ENCODE data around the gene OR6S1. TPM values are rescaled to one million over a fixed set of nuclear protein-coding genes. Genes with fewer than 3 reads are reported as not detected.

OR6S1 gene
- total and polyA plus RNA-seq, 10 of the 15 experiments (the other 5 are each of a cell fraction or from before 2014, with no cell fraction given) = 0.22 to 0.67 (median 0.43) TPM; not detected in 4

DNA sequence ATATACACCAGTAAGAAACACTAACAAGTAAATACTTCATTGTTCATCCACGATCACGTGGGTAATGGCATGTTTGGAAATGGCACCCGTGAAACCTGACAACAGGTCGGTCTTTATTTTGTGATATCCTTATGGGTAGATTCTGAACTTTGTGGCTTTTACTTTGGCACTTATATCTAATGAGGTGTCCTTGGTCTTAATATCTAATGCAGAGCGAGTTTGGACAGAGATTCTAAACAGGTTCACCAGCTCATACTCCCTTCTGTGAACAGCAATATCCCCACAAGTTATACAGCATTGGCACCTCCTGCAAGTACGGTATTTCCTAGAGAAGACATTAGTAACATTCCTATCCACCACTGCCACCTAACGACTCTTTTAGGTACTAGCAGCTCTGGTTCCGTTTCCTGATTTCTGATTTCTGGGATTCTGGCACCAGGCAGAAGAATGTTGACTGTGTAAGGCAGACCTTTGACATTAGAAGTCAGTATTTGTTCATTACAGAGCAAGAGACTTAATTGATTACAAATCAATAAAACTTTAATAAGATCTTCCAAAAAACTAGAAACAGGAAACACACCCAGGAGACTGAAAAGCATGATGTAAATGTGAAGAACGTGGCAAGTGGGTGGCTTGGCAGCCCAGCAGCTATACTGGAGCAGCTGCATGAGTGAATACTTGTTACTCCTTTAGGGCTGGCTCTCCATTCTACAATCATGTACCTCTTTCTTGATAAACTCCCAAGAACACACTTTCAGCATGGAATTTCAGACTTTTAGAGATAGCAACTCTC, 49.6 kb upstream of the OR6S1 start:
- FAIRE-seq (peak; percentile 98), DNase-seq (ENCODE audit: low read depth, low spot score) (peak; percentile 44), ATAC-seq (peak; percentile 95)
- no peaks in the 10 kb centered on the region for H3K27me3 ChIP-seq (replicated peaks in 1 of 2; ENCODE audit: control insufficient read depth in 2 of 2, insufficient read depth in 2 of 2, low read length in 1 of 2)
- SMC1A ChIA-PET (ENCODE audit: uncharacterized antibody, unreplicated experiment) = interaction anchor here (0.7 to 4.9 kb wide), 25 partner anchors 8 to 364 kb away, joined by 3 to 55 read pairs (median 4); partner anchors contain the start of gene RNASE6
- H3K9ac ChIP-seq (ENCODE audit: control insufficient read depth, insufficient read depth, low read length) = no peak overlapping the region
- H3K4me1 ChIP-seq (ENCODE audit: control insufficient read depth, insufficient read depth, low read length) = no peaks in the 10 kb centered on the region
- H3K4me3 ChIP-seq = no peak overlapping the region
- no peaks in the 10 kb centered on the region for H3K79me2 ChIP-seq (ENCODE audit: control insufficient read depth, insufficient read depth, low read length)
- H3K4me2 ChIP-seq (ENCODE audit: control insufficient read depth, insufficient read depth) = peak overlapping the region; percentile 10; the same call in 1 of the 2 replicates
- H4K20me1 ChIP-seq (ENCODE audit: control insufficient read depth, insufficient read depth) = no peaks in the 10 kb centered on the region
- no TSS peak for BruUV-seq (replicated peaks)
- POLR2A ChIA-PET = interaction anchor here (0.6 to 1.7 kb wide), 2 partner anchors 81 to 349 kb away, joined by 3 to 4 read pairs; no protein-coding TSS in a partner anchor
- in situ Hi-C loops (cut with MboI) (loop anchor here (5.0 kb wide), 1 partner anchor 159 kb away; no protein-coding TSS in a partner anchor), intact Hi-C loops (cut with micrococcal nuclease; ENCODE audit: unreplicated experiment) (loop anchor here (1.0 kb wide), 3 partner anchors 28 to 160 kb away; no protein-coding TSS in a partner anchor)
- no peaks in the 10 kb centered on the region for H3K36me3 ChIP-seq (ENCODE audit: control insufficient read depth in 2 of 2, insufficient read depth in 2 of 2, low read length in 1 of 2)
- CTCF ChIA-PET = interaction anchor here (0.6 to 10.2 kb wide), 40 partner anchors 9 to 364 kb away, joined by 3 to 163 read pairs (median 4); partner anchors contain the start of gene RNASE6
- H3K27ac ChIP-seq (ENCODE audit: control insufficient read depth, insufficient read depth) = no peak overlapping the region
- WGBS (ENCODE audit: insufficient coverage, insufficient replicate concordance, low lambda C conversion rate, missing lambda C conversion rate) = 23% methylated on average over 9 of the region's 9 CpGs
- no peaks in the 10 kb centered on the region for H3K9me3 ChIP-seq (replicated peaks; ENCODE audit: control insufficient read depth, insufficient read depth, low read length)
- H2AFZ ChIP-seq (ENCODE audit: control insufficient read depth, low read depth, low read length) = peak overlapping the region; percentile 50; the same call in 1 of the 2 replicates
- RAD21 ChIA-PET (ENCODE audit: unreplicated experiment) = interaction anchor here (0.7 to 2.9 kb wide), 26 partner anchors 9 to 363 kb away, joined by 3 to 43 read pairs (median 4); partner anchors contain the start of genes APEX1 and OSGEP
- no peak for TF ChIP-seq ZNF217 (IDR thresholded peaks at IDR 0.05)
- no peak for TF ChIP-seq MYB (IDR thresholded peaks at IDR 0.05; ENCODE audit: borderline replicate concordance, low read depth, low read length)
- TF ChIP-seq BRCA1 (IDR thresholded peaks at IDR 0.05; ENCODE audit: low read depth, low read length) = no peak
- no peak for TF ChIP-seq HDGF (IDR thresholded peaks at IDR 0.05)
- TF ChIP-seq ZBED1 (IDR thresholded peaks at IDR 0.05; ENCODE audit: borderline replicate concordance) = no peak
- no peak for TF ChIP-seq RBBP5 (conservative IDR thresholded peaks at IDR 0.05)
- TF ChIP-seq ATF7 (IDR thresholded peaks at IDR 0.05; ENCODE audit: low read depth) = peak; percentile 75
- TF ChIP-seq ETV6 (conservative IDR thresholded peaks at IDR 0.05 in 1 of 2, IDR thresholded peaks at IDR 0.05 in 1 of 2; ENCODE audit: borderline replicate concordance in 1 of 2, low read depth in 1 of 2) = no peak
- no peak for TF ChIP-seq JUND (IDR thresholded peaks at IDR 0.05; ENCODE audit: low read depth, low read length)
- no peak for TF ChIP-seq ZNF24 (IDR thresholded peaks at IDR 0.05)
- TF ChIP-seq FOXK2 (IDR thresholded peaks at IDR 0.05) = peak; percentile 74
- TF ChIP-seq TBL1XR1 (IDR thresholded peaks at IDR 0.05; ENCODE audit: low read depth, low read length) = no peak
- TF ChIP-seq NR2C2 (IDR thresholded peaks at IDR 0.05; ENCODE audit: borderline replicate concordance, control insufficient read depth, insufficient read length, low read depth) = no peak
- no peak for TF ChIP-seq PML (IDR thresholded peaks at IDR 0.05; ENCODE audit: low read length)
- no peak for TF ChIP-seq CHD2 (IDR thresholded peaks at IDR 0.05; ENCODE audit: borderline replicate concordance, low read depth, low read length)
- TF ChIP-seq SREBF1 (IDR thresholded peaks at IDR 0.05; ENCODE audit: low read length) = no peak; the same call in 1 of the 2 replicates
- 0 out of 2 replicates have a peak, but pooled peaks have one; percentile 45 for TF ChIP-seq PAX5 (IDR thresholded peaks at IDR 0.05; ENCODE audit: borderline replicate concordance, low read depth, low read length)
- no peak for TF ChIP-seq SUPT20H (IDR thresholded peaks at IDR 0.05; ENCODE audit: borderline replicate concordance, control insufficient read depth, low read depth, low read length)
- TF ChIP-seq WRNIP1 (IDR thresholded peaks at IDR 0.05; ENCODE audit: borderline replicate concordance, low read depth, low read length) = no peak
- no peak for TF ChIP-seq NFYB (IDR thresholded peaks at IDR 0.05; ENCODE audit: insufficient read depth, low read depth, low read length)
- TF ChIP-seq SMAD1 (IDR thresholded peaks at IDR 0.05; ENCODE audit: low read depth, partially characterized antibody) = no peak
- no peak for TF ChIP-seq MTA3 (IDR thresholded peaks at IDR 0.05; ENCODE audit: borderline replicate concordance, low read length)
- no peak for TF ChIP-seq YY1 (IDR thresholded peaks at IDR 0.05; ENCODE audit: low read depth, low read length)
- no peak for TF ChIP-seq SIN3A (IDR thresholded peaks at IDR 0.05; ENCODE audit: low read depth, low read length)
- TF ChIP-seq RAD21 (IDR thresholded peaks at IDR 0.05; ENCODE audit: insufficient read depth, low read depth, low read length) = peak; percentile 94
- TF ChIP-seq POLR2AphosphoS2 (IDR thresholded peaks at IDR 0.05; ENCODE audit: low read depth, low read length) = no peak
- TF ChIP-seq ZZZ3 (IDR thresholded peaks at IDR 0.05; ENCODE audit: control insufficient read depth, insufficient read length, low read depth) = no peak
- TF ChIP-seq NFIC (IDR thresholded peaks at IDR 0.05; ENCODE audit: low read depth, low read length) = no peak

Data from GM12878 (cell line).